Kidney epithelial cell (primary cell): ENCODE results near the gene ZNF662. TPM values are rescaled to one million over a fixed set of nuclear protein-coding genes. Genes with fewer than 3 reads are reported as not detected.

Source experiments
- DNase-seq: peaks from one replicate; pipeline ENCODE4 v3.0.0-alpha.2; 2010; ENCODE audit warnings: low read depth
- H3K27me3 ChIP-seq: 2 replicates; pipeline ENCODE4 v1.6.0; 2011; ENCODE audit warnings: low read length; ENCODE audit not compliant: control insufficient read depth, insufficient read depth
- H3K36me3 ChIP-seq: 2 replicates; pipeline ENCODE4 v1.5.1; 2011; ENCODE audit warnings: low read length; ENCODE audit not compliant: control insufficient read depth, insufficient read depth
- H3K4me3 ChIP-seq: 2 replicates; pipeline ENCODE4 v1.5.1; 2011; ENCODE audit warnings: low read depth, mild to moderate bottlenecking, control low read depth, low read length
- total RNA-seq: library from RNA; depleted of rRNA; stranded (reverse); fragments of >200 nt; gene quantifications from 2 replicates; pipeline ENCODE4 v1.2.3, GENCODE V29; 2015
- TF ChIP-seq, protein P1 (sequence below): IDR thresholded peaks from 2 replicates; pipeline ENCODE4 v1.5.1; 2011; ENCODE audit warnings: mild to moderate bottlenecking, moderate library complexity, low read length, control low read depth, inconsistent platforms; ENCODE audit not compliant: insufficient read depth, poor library complexity, severe bottlenecking

The ZNF662 gene
- total RNA-seq, 1 donor from 2014 or later: 4.1 TPM

DNA sequence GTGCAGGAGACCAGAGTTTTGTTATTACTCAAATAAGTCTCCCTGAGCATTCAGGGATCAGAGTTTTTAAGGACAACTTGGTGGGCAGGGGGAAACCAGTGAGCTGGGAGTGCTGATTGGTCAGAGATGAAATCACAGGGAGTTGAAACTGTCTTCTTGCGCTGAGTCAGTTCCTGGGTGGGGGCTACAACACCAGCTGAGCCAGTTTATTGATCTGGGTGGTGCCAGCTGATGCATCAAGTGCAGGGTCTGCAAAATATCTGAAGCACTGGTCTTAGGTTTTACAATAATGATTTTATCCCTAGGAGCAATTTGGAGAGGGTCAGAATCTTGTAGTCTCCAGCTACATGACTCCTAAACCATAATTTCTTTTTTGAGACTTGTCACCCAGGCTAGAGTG, 13.8 kb upstream of the ZNF662 start:
- TF ChIP-seq, protein P1, sequence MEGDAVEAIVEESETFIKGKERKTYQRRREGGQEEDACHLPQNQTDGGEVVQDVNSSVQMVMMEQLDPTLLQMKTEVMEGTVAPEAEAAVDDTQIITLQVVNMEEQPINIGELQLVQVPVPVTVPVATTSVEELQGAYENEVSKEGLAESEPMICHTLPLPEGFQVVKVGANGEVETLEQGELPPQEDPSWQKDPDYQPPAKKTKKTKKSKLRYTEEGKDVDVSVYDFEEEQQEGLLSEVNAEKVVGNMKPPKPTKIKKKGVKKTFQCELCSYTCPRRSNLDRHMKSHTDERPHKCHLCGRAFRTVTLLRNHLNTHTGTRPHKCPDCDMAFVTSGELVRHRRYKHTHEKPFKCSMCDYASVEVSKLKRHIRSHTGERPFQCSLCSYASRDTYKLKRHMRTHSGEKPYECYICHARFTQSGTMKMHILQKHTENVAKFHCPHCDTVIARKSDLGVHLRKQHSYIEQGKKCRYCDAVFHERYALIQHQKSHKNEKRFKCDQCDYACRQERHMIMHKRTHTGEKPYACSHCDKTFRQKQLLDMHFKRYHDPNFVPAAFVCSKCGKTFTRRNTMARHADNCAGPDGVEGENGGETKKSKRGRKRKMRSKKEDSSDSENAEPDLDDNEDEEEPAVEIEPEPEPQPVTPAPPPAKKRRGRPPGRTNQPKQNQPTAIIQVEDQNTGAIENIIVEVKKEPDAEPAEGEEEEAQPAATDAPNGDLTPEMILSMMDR: no peak
- no peaks in the 10 kb centered on the region for H3K36me3 ChIP-seq
- no peak for DNase-seq
- H3K27me3 ChIP-seq: no peaks in the 10 kb centered on the region
- H3K4me3 ChIP-seq: no peak overlapping the region

DNA sequence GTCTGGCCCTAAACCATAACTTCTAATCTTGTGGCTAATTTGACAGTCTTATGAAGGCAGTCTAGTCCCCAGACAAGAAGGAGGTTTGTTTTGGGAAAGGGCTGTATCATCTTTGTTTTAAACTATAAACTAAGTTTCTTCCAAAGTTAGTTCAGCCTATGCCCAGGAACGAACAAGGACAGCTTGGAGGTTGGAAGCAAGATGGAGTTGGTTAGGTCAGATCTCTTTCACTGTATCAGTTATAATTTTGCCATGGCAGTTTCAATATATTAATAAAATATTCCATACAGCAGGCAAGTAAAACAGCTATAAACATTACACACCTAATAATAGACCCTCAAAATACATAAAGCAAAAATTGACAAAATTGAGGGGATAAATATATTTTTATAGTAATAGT, 13.1 kb upstream of the ZNF662 start:
- Histone ChIP-seq H3K36me3 (no peaks in the 10 kb centered on the region), H3K4me3 (no peak overlapping the region), H3K27me3 (no peaks in the 10 kb centered on the region)
- DNase-seq: no peak
- TF ChIP-seq, protein P1: no peak

DNA sequence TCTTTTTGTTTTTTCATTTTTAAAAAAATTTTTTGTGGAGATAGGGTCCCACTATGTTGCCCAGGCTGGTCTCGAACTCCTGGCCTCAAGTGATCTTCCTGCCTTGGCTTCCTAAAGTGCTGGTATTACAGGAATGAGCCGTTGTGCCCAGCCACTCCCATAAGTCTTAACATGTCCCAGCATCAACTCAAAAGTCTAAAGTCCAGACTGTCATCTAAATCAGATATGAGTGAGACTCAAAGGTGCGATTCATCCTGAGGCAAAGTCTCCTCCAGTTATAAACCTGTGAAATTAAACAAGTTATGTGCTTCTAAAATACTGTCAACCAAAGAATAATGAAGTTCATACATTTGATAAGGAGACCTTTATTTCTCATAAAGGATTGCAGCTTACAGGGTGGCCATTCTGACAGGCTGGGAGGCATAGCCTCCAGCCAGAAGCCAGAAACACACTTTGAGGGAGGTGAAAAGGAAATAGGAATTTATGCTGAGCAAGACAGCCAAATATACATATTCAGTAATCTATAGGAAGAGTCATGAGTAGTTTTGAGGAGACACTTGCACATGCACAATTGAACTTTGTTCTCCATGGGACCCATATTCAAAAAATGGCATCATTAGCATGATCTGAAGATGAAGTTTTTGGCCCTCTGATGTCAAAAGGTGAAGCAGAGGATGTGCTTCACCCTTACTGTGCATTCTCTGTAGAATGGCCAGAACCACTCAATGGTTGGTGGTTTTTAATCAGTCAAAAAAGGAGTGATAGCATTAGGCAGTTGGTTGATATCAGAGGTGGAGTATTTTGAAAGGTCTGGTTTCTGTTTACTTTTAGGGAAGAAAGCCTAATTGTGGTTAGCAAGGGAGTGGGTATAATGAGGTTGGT, 11.0 kb upstream of the ZNF662 start:
- H3K27me3 ChIP-seq: no peaks in the 10 kb centered on the region
- no peak overlapping the region for H3K4me3 ChIP-seq
- no peaks in the 10 kb centered on the region for H3K36me3 ChIP-seq
- TF ChIP-seq, protein P1: no peak
- DNase-seq: no peak

DNA sequence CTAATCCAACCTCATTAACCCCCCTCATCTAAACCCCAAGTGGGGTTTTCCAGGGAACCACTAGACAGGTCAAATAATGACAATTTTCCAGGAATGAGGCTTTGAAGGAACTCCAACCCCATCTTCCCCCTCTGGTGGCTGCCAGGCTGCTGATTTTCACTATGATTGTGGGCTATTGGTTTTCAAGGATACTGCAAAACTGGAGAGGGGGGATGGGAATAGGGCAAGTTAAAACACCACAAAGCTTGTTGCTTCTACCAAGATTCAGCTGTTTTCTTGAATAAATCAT, 10.4 kb upstream of the ZNF662 start:
- TF ChIP-seq, protein P1: no peak
- DNase-seq: no peak
- Histone ChIP-seq H3K4me3 (no peak overlapping the region), H3K27me3 (no peaks in the 10 kb centered on the region), H3K36me3 (no peaks in the 10 kb centered on the region)

DNA sequence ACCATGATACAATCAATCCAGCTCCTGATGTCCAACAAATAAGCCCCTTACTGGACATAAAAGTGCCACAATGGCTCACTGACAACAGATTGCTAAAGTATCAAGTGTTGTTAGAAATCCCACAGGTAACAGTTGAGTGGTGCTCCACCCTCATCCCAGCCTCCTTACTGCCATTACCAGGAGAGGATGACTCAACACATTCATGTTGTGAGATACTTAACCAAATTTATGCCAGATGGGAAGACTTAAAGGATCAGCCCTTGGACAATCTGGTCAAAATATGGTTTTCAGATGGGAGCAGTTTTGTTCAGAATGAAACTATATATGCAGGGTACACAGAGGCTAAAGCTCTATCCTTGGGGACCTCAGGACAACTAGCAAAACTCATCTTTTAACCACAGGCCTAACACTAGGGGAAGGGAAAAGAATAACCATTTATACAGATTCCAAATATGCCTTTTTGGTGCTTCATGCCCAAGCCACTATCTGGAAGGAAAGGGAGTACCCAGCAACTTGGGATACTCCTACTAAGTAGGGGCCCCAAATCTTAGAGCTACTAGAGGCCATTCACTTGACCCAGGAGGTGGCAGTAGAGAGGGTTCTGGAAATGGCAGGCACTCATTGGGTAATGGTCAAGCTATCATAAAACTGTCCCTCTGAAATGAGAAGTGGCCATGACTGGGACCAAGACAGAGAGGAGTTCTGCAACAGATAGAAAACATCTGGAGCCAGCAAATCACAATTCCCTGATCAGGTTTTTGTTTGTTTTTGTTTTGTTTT, 6.9 kb upstream of the ZNF662 start:
- H3K27me3 ChIP-seq: no peaks in the 10 kb centered on the region
- no peaks in the 10 kb centered on the region for H3K36me3 ChIP-seq
- no peak overlapping the region for H3K4me3 ChIP-seq
- DNase-seq: no peak
- TF ChIP-seq, protein P1: no peak
